Activated naive CD4-positive, alpha-beta T cell (primary cell): Measurements from ENCODE around the gene BAG2.
A peak's percentile ranks its signal among the peaks of the same experiment; 100 is the strongest.

Source experiments
- DNase-seq, 4 experiments: peaks; one replicate each; lab custom pipeline; 2025; lab: John Stamatoyannopoulos, UW

The BAG2 gene

DNA sequence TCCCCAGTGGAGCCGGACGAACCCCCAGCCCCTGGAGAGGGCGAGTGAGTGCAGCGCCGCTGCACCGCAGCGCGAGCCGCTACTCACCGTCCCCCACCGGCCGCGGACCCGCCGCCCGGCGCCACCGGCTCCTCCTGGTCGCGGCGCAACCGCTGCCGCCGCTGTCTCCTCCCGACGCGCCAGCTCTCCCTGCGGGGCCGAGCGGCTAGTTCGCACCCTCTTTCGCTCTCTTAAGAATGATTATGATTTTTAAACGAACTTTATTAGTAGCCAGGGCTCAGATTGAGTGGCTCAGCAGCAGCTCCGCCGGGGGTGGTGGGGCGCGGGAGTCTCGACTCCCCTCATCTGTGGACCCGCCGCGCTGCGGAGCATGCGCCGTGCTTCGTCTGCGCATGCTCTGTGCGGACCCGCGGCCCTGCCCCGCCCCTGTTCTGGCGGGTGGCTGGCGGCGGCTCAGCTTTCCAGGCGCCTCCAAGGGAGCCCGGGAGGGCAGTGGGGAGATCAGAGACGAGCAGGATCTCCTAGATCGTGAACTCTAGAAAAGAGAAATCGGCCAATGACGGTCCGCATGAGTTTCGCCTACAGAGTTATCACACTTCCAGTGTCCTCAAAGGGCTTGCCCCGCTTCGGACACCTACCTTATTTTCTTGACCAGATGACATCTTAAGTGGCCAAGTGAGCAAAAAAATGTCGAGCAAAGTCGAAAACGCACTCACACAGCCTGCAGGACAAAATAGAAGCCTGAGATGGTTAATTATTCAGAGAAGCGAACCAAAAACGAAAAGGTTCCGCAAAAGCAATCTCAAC is 50.0 kb downstream of the BAG2 start, which contains the start of gene RAB23:
Gene RAB23 (minus strand): TSS at position 372 of the 807 bp plus-strand sequence. CDS start 11,927 bp downstream, outside the sequence.
- peak; percentile 62 to 79 (median 68) for DNase-seq

DNA sequence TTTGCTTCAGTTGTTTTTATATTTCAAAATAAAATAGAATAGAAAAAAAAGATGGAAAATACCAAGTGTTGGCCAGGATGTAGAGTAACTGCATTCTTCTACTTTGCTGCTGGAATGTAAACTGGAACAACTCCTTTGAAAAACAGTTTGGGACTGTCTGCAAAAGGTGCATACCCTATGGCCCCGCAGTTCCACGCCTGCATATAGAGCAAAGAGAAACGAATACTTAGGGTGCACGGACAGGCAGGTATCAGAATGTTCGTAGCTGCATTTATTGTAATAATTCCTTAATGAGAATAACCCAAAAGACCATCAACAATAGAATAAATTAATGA is 50.6 kb downstream of the BAG2 start:
- peak in 1 of 4 experiments; percentile 2 for DNase-seq

DNA sequence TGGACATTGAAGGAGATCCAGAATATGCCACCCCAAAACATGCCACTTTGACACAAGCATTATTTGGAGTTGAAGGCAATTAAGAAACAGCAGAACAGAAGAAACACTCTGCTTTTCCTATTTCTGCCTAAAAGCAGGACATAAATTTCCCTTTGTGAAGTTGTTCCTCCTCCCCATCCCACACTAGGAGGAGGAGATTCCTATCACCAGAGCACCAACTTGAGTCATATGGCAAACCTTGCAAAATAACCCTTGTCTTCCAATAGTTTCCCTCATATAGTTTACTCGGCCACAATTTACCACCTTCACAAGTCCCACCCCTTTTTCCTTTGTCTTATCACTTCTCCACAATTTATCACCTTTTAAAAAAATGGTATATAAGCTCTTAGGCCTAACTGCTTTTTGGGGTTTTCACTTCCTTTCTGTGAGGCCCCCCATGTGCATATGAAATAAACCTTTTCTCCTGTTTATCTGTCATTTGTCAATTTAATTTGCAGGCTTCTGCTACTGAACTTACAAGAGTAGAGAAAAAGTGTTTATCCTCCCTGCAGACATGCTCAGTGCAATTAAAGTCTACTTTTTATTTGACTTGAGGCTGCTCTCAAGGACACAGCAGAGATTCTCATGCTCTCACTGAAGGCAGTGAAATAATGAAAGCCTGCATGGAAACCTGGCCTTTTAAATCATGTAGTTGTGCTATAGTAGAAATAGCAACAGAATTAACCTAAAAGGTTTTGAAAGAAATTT is 52.8 kb downstream of the BAG2 start:
- no peak for DNase-seq

DNA sequence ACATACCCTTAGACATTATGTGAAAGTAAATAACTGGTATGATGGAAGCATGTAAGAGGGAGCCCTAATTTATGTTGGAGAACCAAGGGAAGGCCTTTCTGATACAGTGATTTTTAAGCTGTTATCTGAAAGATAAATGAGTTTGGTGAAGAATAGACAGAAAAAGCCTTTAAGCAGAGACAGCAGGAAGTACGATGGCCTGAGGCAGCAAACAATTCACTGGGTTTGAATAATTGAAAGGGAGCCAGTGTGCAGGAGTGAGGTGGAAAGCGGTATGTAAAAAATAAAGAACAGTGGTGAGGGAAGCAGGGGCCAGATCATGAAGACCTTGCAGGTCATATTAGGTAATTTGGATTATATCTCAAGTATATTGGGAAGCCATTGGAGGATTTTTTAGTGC is 54.1 kb downstream of the BAG2 start:
- no peak for DNase-seq
